Hepatocyte (in vitro differentiated cells): ENCODE data around the gene DENND1C. TPM values are rescaled to one million over a fixed set of nuclear protein-coding genes. Genes with fewer than 3 reads are reported as not detected.

Experiments
- DNase-seq: peaks from one replicate; pipeline ENCODE4 v3.0.0-alpha.2; 2016; ENCODE audit warnings: low spot score
- H2AFZ ChIP-seq: fragments of 200-600 bp; sonication (generic); 2 replicates; pipeline ENCODE4 v1.6.0; 2016; ENCODE audit warnings: antibody characterized with exemption, mild to moderate bottlenecking
- H3K27ac ChIP-seq: fragments of 200-600 bp; sonication (generic); 2 replicates; pipeline ENCODE4 v1.5.1; 2016; ENCODE audit warnings: mild to moderate bottlenecking
- H3K27me3 ChIP-seq: fragments of 200-600 bp; sonication (generic); 2 replicates; pipeline ENCODE4 v1.6.1; 2016
- H3K36me3 ChIP-seq: fragments of 200-600 bp; sonication (generic); replicated peaks from 2 replicates; pipeline ENCODE4 v1.5.1; 2016; ENCODE audit warnings: low read depth; ENCODE audit not compliant: insufficient read depth
- H3K4me1 ChIP-seq: fragments of 200-600 bp; sonication (generic); 2 replicates; pipeline ENCODE4 v1.5.1; 2016; ENCODE audit warnings: mild to moderate bottlenecking, moderate library complexity; ENCODE audit not compliant: insufficient read depth
- H3K4me2 ChIP-seq: fragments of 200-600 bp; sonication (generic); 2 replicates; pipeline ENCODE4 v1.6.0; 2016
- H3K4me3 ChIP-seq: fragments of 200-600 bp; sonication (generic); 2 replicates; pipeline ENCODE4 v1.5.1; 2016; ENCODE audit warnings: mild to moderate bottlenecking
- H3K79me2 ChIP-seq: fragments of 200-600 bp; sonication (generic); 2 replicates; pipeline ENCODE4 v1.6.0; 2017; ENCODE audit warnings: mild to moderate bottlenecking
- H3K9me2 ChIP-seq: fragments of 200-600 bp; sonication (generic); replicated peaks from 2 replicates; pipeline ENCODE4 v1.6.0; 2017; ENCODE audit warnings: mild to moderate bottlenecking; ENCODE audit not compliant: insufficient read depth
- H3K9me3 ChIP-seq: fragments of 200-600 bp; sonication (generic); 2 replicates; pipeline ENCODE4 v1.5.1; 2016; ENCODE audit warnings: low read depth, mild to moderate bottlenecking
- H4K20me1 ChIP-seq: fragments of 200-600 bp; sonication (generic); 2 replicates; pipeline ENCODE4 v1.6.0; 2016; ENCODE audit warnings: mild to moderate bottlenecking; ENCODE audit not compliant: insufficient read depth, poor library complexity, severe bottlenecking
- CTCF ChIP-seq: fragments of 200-600 bp; sonication (generic); IDR thresholded peaks from 2 replicates; pipeline ENCODE4 v1.5.1; 2016; ENCODE audit warnings: antibody characterized with exemption, mild to moderate bottlenecking; ENCODE audit not compliant: poor library complexity
- EZH2 ChIP-seq: fragments of 200-600 bp; sonication (generic); IDR thresholded peaks from 2 replicates; pipeline ENCODE4 v1.6.1; 2016; ENCODE audit warnings: antibody characterized with exemption, mild to moderate bottlenecking, borderline replicate concordance
- EZH2phosphoT487 ChIP-seq: fragments of 200-600 bp; sonication (generic); IDR thresholded peaks from one replicate; pipeline ENCODE4 v1.6.1; 2018; ENCODE audit warnings: antibody characterized with exemption, mild to moderate bottlenecking, low read depth, moderate library complexity; ENCODE audit not compliant: unreplicated experiment, severe bottlenecking
- WGBS: methylation state at CpG from one replicate; pipeline ENCODE4 v1.1.6; 2016; ENCODE audit warnings: low lambda C conversion rate; ENCODE audit errors: missing lambda C conversion rate; 5-methylcytosine and 5-hydroxymethylcytosine counted together
- polyA plus RNA-seq: library from polyadenylated mRNA; unstranded; fragments of >200 nt; fragmentation: Nextera tagmentation; extraction: Ambion mirVana; gene quantifications from 2 replicates; pipeline ENCODE4 v1.2.1, GENCODE V29; 2016
- total RNA-seq: library from RNA; depleted of rRNA; stranded (reverse); fragments of >200 nt; gene quantifications from 2 replicates; pipeline ENCODE4 v1.2.3, GENCODE V29; 2014

DENND1C gene
- total and polyA plus RNA-seq, 2 experiments from 2014 or later = 1.5 to 16.1 TPM

GRCh38 chr19:6494438-6495036, 12.9 kb upstream of the DENND1C start:
- 90% methylated on average over 7 of the region's 8 CpGs for WGBS
- no peak overlapping the region for H2AFZ ChIP-seq
- no peak overlapping the region for H3K4me2 ChIP-seq
- no peaks in the 10 kb centered on the region for H3K36me3 ChIP-seq
- no peaks in the 10 kb centered on the region for H3K27me3 ChIP-seq
- no peaks in the 10 kb centered on the region for H3K4me1 ChIP-seq
- H4K20me1 ChIP-seq = no peaks in the 10 kb centered on the region
- no peak overlapping the region for H3K4me3 ChIP-seq
- H3K9me2 ChIP-seq = no peaks in the 10 kb centered on the region
- no peak for DNase-seq
- H3K79me2 ChIP-seq = no peaks in the 10 kb centered on the region
- H3K9me3 ChIP-seq = no peaks in the 10 kb centered on the region
- H3K27ac ChIP-seq = no peak overlapping the region
- TF ChIP-seq EZH2 (no peak), EZH2phosphoT487 (no peak), CTCF (no peak)

GRCh38 chr19:6491802-6492592, 10.4 kb upstream of the DENND1C start:
- no peak for TF ChIP-seq EZH2phosphoT487
- no peak for TF ChIP-seq EZH2
- no peak for DNase-seq
- WGBS = 84% methylated on average over 4 of the region's 4 CpGs
- Histone ChIP-seq H3K4me3 (no peak overlapping the region), H3K27ac (no peak overlapping the region), H3K9me3 (no peaks in the 10 kb centered on the region), H2AFZ (no peak overlapping the region), H3K36me3 (no peaks in the 10 kb centered on the region), H3K9me2 (no peaks in the 10 kb centered on the region), H3K27me3 (no peaks in the 10 kb centered on the region), H3K4me1 (no peaks in the 10 kb centered on the region), H3K4me2 (no peak overlapping the region), H3K79me2 (no peaks in the 10 kb centered on the region), H4K20me1 (no peaks in the 10 kb centered on the region)

GRCh38 chr19:6490134-6490533, 8.5 kb upstream of the DENND1C start:
- Histone ChIP-seq H3K36me3 (no peaks in the 10 kb centered on the region), H4K20me1 (no peaks in the 10 kb centered on the region), H3K9me3 (no peaks in the 10 kb centered on the region), H3K9me2 (no peaks in the 10 kb centered on the region), H3K27me3 (no peaks in the 10 kb centered on the region), H3K4me2 (no peak overlapping the region), H3K27ac (no peak overlapping the region), H3K4me3 (no peak overlapping the region), H3K79me2 (no peaks in the 10 kb centered on the region), H2AFZ (no peak overlapping the region), H3K4me1 (no peaks in the 10 kb centered on the region)
- TF ChIP-seq EZH2 = no peak
- DNase-seq = no peak
- 84% methylated on average over 2 of the region's 2 CpGs for WGBS

- 65% methylated on average over 15 of the region's 15 CpGs for WGBS
These were observed 7.9 kb upstream of the DENND1C start for GRCh38 chr19:6489278-6490061.

More at GRCh38 chr19:6489278-6490061, 7.9 kb upstream of the DENND1C start:
- Histone ChIP-seq H3K36me3 (no peaks in the 10 kb centered on the region), H3K27me3 (no peaks in the 10 kb centered on the region), H4K20me1 (no peaks in the 10 kb centered on the region), H3K4me3 (no peak overlapping the region), H3K27ac (no peak overlapping the region), H3K4me1 (no peaks in the 10 kb centered on the region), H2AFZ (no peak overlapping the region), H3K4me2 (no peak overlapping the region), H3K9me2 (no peaks in the 10 kb centered on the region), H3K79me2 (no peaks in the 10 kb centered on the region), H3K9me3 (no peaks in the 10 kb centered on the region)
- no peak for TF ChIP-seq CTCF
- no peak for TF ChIP-seq EZH2phosphoT487
- no peak for TF ChIP-seq EZH2
- no peak for DNase-seq
